GM04504 (cell line): ENCODE measurements around the gene HS6ST2.
"Not testable (repeated sequence)": the region's sequence is repeated elsewhere in the genome, so short reads cannot be mapped to it uniquely, and the experiment has no call there.

Source experiments
- DNase-seq: peaks from one replicate; pipeline ENCODE4 v3.0.0-alpha.2; 2012; ENCODE audit warnings: low read depth

HS6ST2 gene

GRCh38 chrX:132958091-132958703, at the start of gene HS6ST2:
Gene HS6ST2, minus strand, starts transcription at chrX:132958629.
- DNase-seq = no peak

- DNase-seq = no peak
These were observed 49.0 kb upstream of the HS6ST2 start for GRCh38 chrX:133007458-133007857.

- DNase-seq = no peak
These were observed 47.2 kb upstream of the HS6ST2 start for GRCh38 chrX:133005616-133006015.

GRCh38 chrX:133005042-133005441, 46.6 kb upstream of the HS6ST2 start:
- DNase-seq = no peak

- no peak for DNase-seq
These were observed 40.8 kb upstream of the HS6ST2 start for GRCh38 chrX:132999209-132999608.

GRCh38 chrX:132990835-132991234, 32.4 kb upstream of the HS6ST2 start:
- no peak for DNase-seq

- DNase-seq = no peak
These were observed 28.1 kb upstream of the HS6ST2 start for GRCh38 chrX:132986556-132986955.

GRCh38 chrX:132984058-132984650, 25.7 kb upstream of the HS6ST2 start:
- no peak for DNase-seq

GRCh38 chrX:132983496-132983895, 25.1 kb upstream of the HS6ST2 start:
- DNase-seq = no peak

- not testable (repeated sequence) for DNase-seq
These were observed 21.6 kb upstream of the HS6ST2 start for GRCh38 chrX:132980035-132980434.

- DNase-seq = no peak
These were observed 10.0 kb upstream of the HS6ST2 start for GRCh38 chrX:132968296-132968949.

- no peak for DNase-seq
These were observed 8.6 kb upstream of the HS6ST2 start for GRCh38 chrX:132967049-132967448.

GRCh38 chrX:132965461-132965860, 7.0 kb upstream of the HS6ST2 start:
- no peak for DNase-seq

- no peak for DNase-seq
These were observed 3.1 kb upstream of the HS6ST2 start for GRCh38 chrX:132961511-132961910.

- no peak for DNase-seq
These were observed 978 bp downstream of the HS6ST2 start for GRCh38 chrX:132957211-132958090.

- DNase-seq = no peak
These were observed 1.8 kb downstream of the HS6ST2 start for GRCh38 chrX:132956421-132957210.

- no peak for DNase-seq
These were observed 2.7 kb downstream of the HS6ST2 start for GRCh38 chrX:132955690-132956089.

- DNase-seq = no peak
These were observed 4.1 kb downstream of the HS6ST2 start for GRCh38 chrX:132954323-132954722.

- no peak for DNase-seq
These were observed 5.1 kb downstream of the HS6ST2 start for GRCh38 chrX:132953354-132953753.

- no peak for DNase-seq
These were observed 9.7 kb downstream of the HS6ST2 start for GRCh38 chrX:132948648-132949260.

- not testable (repeated sequence) for DNase-seq
These were observed 13.3 kb downstream of the HS6ST2 start for GRCh38 chrX:132945055-132945599.
